RWPE1 (cell line): ENCODE measurements around the gene DTX3.

Experiments
- CTCF ChIA-PET: fragments of 350-600 bp; sonication (Branson Sonifier 250); formaldehyde crosslinking; extraction: SDS; loops from one replicate; lab custom pipeline; 2021; lab: Yijun Ruan, JAX
- POLR2A ChIA-PET: fragments of 400-600 bp; formaldehyde crosslinking; extraction: SDS; loops from one replicate; lab custom pipeline; 2020; ENCODE audit warnings: antibody characterized with exemption; ENCODE audit not compliant: low non-redundant PET; lab: Yijun Ruan, JAX
- DNase-seq: peaks from one replicate; pipeline ENCODE4 v3.0.0; 2012; ENCODE audit warnings: low spot score
- H3K27ac ChIP-seq: fragments of 450-650 bp; 2 replicates; pipeline ENCODE4 v1.5.1; 2017
- CTCF ChIP-seq: fragments of 450-650 bp; conservative IDR thresholded peaks from 2 replicates; pipeline ENCODE4 v1.5.1; 2017; ENCODE audit warnings: low read depth, mild to moderate bottlenecking

DTX3 gene

GRCh38 chr12:57576613-57577160, 27.9 kb upstream of the DTX3 start:
- POLR2A ChIA-PET: no interaction called here
- no peak for DNase-seq
- no peak overlapping the region for H3K27ac ChIP-seq
- no peak for TF ChIP-seq CTCF
- CTCF ChIA-PET: no interaction called here

GRCh38 chr12:57577981-57578758, 26.5 kb upstream of the DTX3 start:
- CTCF ChIA-PET: no interaction called here
- POLR2A ChIA-PET: no interaction called here
- no peak for TF ChIP-seq CTCF
- no peak for DNase-seq
- H3K27ac ChIP-seq: no peak overlapping the region

GRCh38 chr12:57579011-57579410, 25.6 kb upstream of the DTX3 start:
- ChIA-PET CTCF (no interaction called here), POLR2A (no interaction called here)
- DNase-seq: no peak

GRCh38 chr12:57579677-57580465, 24.8 kb upstream of the DTX3 start:
- CTCF ChIA-PET: interaction anchor here (0.7 kb wide), 1 partner anchor 53 kb away, joined by 4 read pairs; the partner anchor contains the start of gene B4GALNT1
- POLR2A ChIA-PET: no interaction called here
- DNase-seq: no peak
- H3K27ac ChIP-seq: no peak overlapping the region
- TF ChIP-seq CTCF: no peak

More at GRCh38 chr12:57579011-57579410, 25.6 kb upstream of the DTX3 start:
- no peak for TF ChIP-seq CTCF
- H3K27ac ChIP-seq: no peak overlapping the region

- ChIA-PET CTCF (no interaction called here), POLR2A (no interaction called here)
- H3K27ac ChIP-seq: no peak overlapping the region
- no peak for TF ChIP-seq CTCF
- no peak for DNase-seq
Measured at GRCh38 chr12:57580466-57580795, 24.2 kb upstream of the DTX3 start.

GRCh38 chr12:57581802-57582201, 22.8 kb upstream of the DTX3 start:
- ChIA-PET POLR2A (no interaction called here), CTCF (interaction anchor here (0.5 to 0.9 kb wide), 5 partner anchors 14 to 126 kb away, joined by 4 to 8 read pairs (median 4); partner anchors contain the start of genes B4GALNT1 and OS9)
- no peak overlapping the region for H3K27ac ChIP-seq
- DNase-seq: no peak
- no peak for TF ChIP-seq CTCF
